Endodermal cell (in vitro differentiated cells): Measurements from ENCODE around the gene ABCC1. TPM values are rescaled to one million over a fixed set of nuclear protein-coding genes. Genes with fewer than 3 reads are reported as not detected.

Source experiments
- DNase-seq: peaks from one replicate; pipeline ENCODE4 v3.0.0-alpha.2; 2017
- H3K27ac ChIP-seq: 2 replicates; pipeline ENCODE4 v1.5.1; 2013; ENCODE audit warnings: mild to moderate bottlenecking, low read depth, low read length, moderate library complexity
- H3K27me3 ChIP-seq: 2 replicates; pipeline ENCODE4 v1.6.1; 2013; ENCODE audit warnings: mild to moderate bottlenecking, low read length, moderate library complexity; ENCODE audit not compliant: insufficient read depth, control insufficient read depth, poor library complexity, severe bottlenecking
- H3K36me3 ChIP-seq: 2 replicates; pipeline ENCODE4 v1.7.0; 2013; ENCODE audit warnings: mild to moderate bottlenecking, low read length, moderate library complexity; ENCODE audit not compliant: control insufficient read depth, insufficient read depth
- H3K4me1 ChIP-seq: one replicate; pipeline ENCODE4 v1.7.0; 2013; ENCODE audit warnings: low read length; ENCODE audit not compliant: control insufficient read depth, insufficient read depth
- H3K4me3 ChIP-seq: 2 replicates; pipeline ENCODE4 v1.5.1; 2013; ENCODE audit warnings: mild to moderate bottlenecking, low read length, moderate library complexity
- H3K9ac ChIP-seq: 2 replicates; pipeline ENCODE4 v1.6.1; 2013; ENCODE audit warnings: mild to moderate bottlenecking, low read length, moderate library complexity; ENCODE audit not compliant: poor library complexity, severe bottlenecking; ENCODE audit errors: extremely low read depth
- H3K9me3 ChIP-seq: 2 replicates; pipeline ENCODE4 v1.6.1; 2013; ENCODE audit warnings: mild to moderate bottlenecking, low read length, moderate library complexity; ENCODE audit not compliant: control insufficient read depth
- H3K27ac Mint-ChIP-seq: 2 replicates; pipeline ENCODE4 v1.8.0; 2020; ENCODE audit warnings: mixed read lengths
- H3K27me3 Mint-ChIP-seq: 2 replicates; pipeline ENCODE4 v1.8.0; 2021; ENCODE audit warnings: mild to moderate bottlenecking, mixed read lengths; ENCODE audit not compliant: insufficient read depth
- H3K36me3 Mint-ChIP-seq: 2 replicates; pipeline ENCODE4 v1.8.0; 2020; ENCODE audit warnings: low read depth, mixed read lengths
- H3K4me1 Mint-ChIP-seq: 2 replicates; pipeline ENCODE4 v1.8.0; 2020; ENCODE audit warnings: mixed read lengths
- H3K4me3 Mint-ChIP-seq: 2 replicates; pipeline ENCODE4 v1.8.0; 2020; ENCODE audit warnings: mild to moderate bottlenecking, moderate library complexity, mixed read lengths
- H3K9me3 Mint-ChIP-seq: 2 replicates; pipeline ENCODE4 v1.8.0; 2020; ENCODE audit warnings: mild to moderate bottlenecking, mixed read lengths
- WGBS, 2 experiments: methylation state at CpG; one replicate each; pipeline versions ENCODE4 v1.1.5 to v1.1.7; 2013; ENCODE audit warnings: missing lambda C conversion rate in 2 of 2, mixed read lengths in 1 of 2; ENCODE audit not compliant: insufficient coverage in 1 of 2, insufficient read length in 1 of 2; 5-methylcytosine and 5-hydroxymethylcytosine counted together
- total RNA-seq, 2 donors: library from RNA; stranded (reverse); fragmentation: NEBNext Ultra II Directional in 1 of 2; extraction: Animal tissue kit (Norgen Biotek cat#: 25700) in 1 of 2; gene quantifications; 2 replicates in 1 of 2; 3 replicates in 1 of 2; pipeline ENCODE4 v1.2.1, GENCODE V29; 2021
- TF ChIP-seq, protein P1 (sequence below): fragments of 200-600 bp; sonication (generic); conservative IDR thresholded peaks from 2 replicates; pipeline ENCODE4 v1.5.0; 2021; ENCODE audit warnings: antibody characterized with exemption, mild to moderate bottlenecking

Gene ABCC1
- total RNA-seq, 2 donors from 2014 or later = 47.1 to 51.2 TPM

DNA sequence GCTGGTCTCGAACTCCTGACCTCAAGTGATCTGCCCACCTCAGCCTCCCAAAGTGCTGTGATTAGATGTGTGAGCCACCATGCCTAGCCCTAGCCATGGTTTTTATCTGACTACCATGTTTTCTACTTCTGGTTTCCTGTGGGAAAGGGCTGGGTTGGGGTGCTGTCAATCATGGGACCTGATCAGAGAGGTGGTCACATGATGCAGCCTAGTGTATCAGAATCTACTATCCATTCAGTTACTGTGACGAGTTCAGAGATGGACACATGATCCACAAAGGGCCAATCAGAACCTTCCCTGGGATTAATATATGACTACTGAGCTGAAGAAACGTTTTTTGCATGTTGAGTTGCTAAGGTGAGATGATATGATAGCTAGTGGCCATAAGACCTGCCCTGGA lies 214.8 kb downstream of the ABCC1 start:
- Histone ChIP-seq H3K9me3 (peaks cover 9% of the 10 kb centered on the region), H3K36me3 (no peaks in the 10 kb centered on the region), H3K4me3 (no peak overlapping the region), H3K4me1 (no peaks in the 10 kb centered on the region), H3K27me3 (no peaks in the 10 kb centered on the region), H3K9ac (no peak overlapping the region), H3K27ac (no peak overlapping the region)
- TF ChIP-seq, protein P1, sequence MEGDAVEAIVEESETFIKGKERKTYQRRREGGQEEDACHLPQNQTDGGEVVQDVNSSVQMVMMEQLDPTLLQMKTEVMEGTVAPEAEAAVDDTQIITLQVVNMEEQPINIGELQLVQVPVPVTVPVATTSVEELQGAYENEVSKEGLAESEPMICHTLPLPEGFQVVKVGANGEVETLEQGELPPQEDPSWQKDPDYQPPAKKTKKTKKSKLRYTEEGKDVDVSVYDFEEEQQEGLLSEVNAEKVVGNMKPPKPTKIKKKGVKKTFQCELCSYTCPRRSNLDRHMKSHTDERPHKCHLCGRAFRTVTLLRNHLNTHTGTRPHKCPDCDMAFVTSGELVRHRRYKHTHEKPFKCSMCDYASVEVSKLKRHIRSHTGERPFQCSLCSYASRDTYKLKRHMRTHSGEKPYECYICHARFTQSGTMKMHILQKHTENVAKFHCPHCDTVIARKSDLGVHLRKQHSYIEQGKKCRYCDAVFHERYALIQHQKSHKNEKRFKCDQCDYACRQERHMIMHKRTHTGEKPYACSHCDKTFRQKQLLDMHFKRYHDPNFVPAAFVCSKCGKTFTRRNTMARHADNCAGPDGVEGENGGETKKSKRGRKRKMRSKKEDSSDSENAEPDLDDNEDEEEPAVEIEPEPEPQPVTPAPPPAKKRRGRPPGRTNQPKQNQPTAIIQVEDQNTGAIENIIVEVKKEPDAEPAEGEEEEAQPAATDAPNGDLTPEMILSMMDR = no peak
- Mint-ChIP-seq H3K27me3 (peaks cover 4% of the 10 kb centered on the region), H3K4me3 (no peak overlapping the region), H3K4me1 (no peaks in the 10 kb centered on the region), H3K27ac (no peak overlapping the region), H3K36me3 (peaks cover 5% of the 10 kb centered on the region), H3K9me3 (peaks cover 16% of the 10 kb centered on the region)
- WGBS, 2 experiments = 85 to 87% methylated on average over 3 of the region's 3 CpGs
- no peak for DNase-seq

DNA sequence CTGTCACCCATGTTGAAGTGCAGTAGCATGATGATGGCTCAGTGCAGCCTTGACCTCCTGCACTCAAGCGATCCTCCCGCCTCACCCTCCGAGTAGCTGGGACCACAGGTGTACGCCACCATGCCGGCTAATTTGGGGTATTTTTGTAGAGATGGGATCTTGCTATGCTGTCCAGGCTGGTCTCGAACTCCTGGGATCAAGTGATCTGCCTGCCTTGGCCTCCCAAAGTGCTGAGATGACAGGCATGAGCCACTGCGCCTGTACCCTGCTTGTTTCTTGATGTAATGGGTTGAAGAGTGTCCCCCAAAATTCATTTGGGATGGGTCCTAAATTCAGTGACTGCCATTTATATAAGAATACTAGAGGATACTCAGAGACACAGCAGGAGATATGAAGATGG lies 216.7 kb downstream of the ABCC1 start:
- WGBS, 2 experiments = 42 to 76% methylated on average over 2 to 7 of the region's 7 CpGs
- DNase-seq = no peak
- H3K27ac ChIP-seq = no peak overlapping the region
- Mint-ChIP-seq H3K9me3 (peaks cover 7% of the 10 kb centered on the region), H3K4me3 (no peak overlapping the region), H3K27me3 (peaks cover 2% of the 10 kb centered on the region), H3K36me3 (no peaks in the 10 kb centered on the region), H3K4me1 (no peaks in the 10 kb centered on the region), H3K27ac (no peak overlapping the region)
- H3K9ac ChIP-seq = no peak overlapping the region
- TF ChIP-seq, protein P1 = no peak
- H3K9me3 ChIP-seq = no peaks in the 10 kb centered on the region
- H3K27me3 ChIP-seq = no peaks in the 10 kb centered on the region
- no peaks in the 10 kb centered on the region for H3K4me1 ChIP-seq
- H3K36me3 ChIP-seq = no peaks in the 10 kb centered on the region
- H3K4me3 ChIP-seq = no peak overlapping the region

DNA sequence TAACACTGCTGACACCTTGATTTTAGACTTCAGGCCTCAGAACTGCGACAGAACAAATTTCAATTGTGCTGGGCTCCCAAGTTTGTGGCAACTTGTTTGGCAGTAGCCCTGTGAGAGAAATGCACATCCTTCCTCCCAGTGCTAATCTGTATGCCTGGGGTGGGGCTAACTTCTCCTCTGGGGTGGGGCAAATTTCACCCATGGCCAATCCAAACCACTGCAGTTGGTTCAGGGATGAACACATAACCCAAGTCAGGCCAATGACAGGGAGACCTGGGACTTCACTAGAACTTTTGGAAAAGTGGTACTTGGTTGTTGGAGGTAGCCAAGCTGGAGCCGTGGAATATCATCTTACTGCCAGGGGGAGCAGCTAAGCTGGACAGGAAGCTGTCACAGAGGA lies 217.5 kb downstream of the ABCC1 start:
- Mint-ChIP-seq H3K9me3 (peaks cover 4% of the 10 kb centered on the region), H3K27me3 (no peaks in the 10 kb centered on the region), H3K36me3 (no peaks in the 10 kb centered on the region), H3K27ac (no peak overlapping the region), H3K4me1 (no peaks in the 10 kb centered on the region), H3K4me3 (no peak overlapping the region)
- Histone ChIP-seq H3K4me3 (no peak overlapping the region), H3K27ac (no peak overlapping the region), H3K9ac (no peak overlapping the region), H3K9me3 (no peaks in the 10 kb centered on the region), H3K27me3 (no peaks in the 10 kb centered on the region), H3K36me3 (no peaks in the 10 kb centered on the region), H3K4me1 (no peaks in the 10 kb centered on the region)
- TF ChIP-seq, protein P1 = no peak
- no peak for DNase-seq
- 0 to 48% methylated on average over 1 to 2 of the region's 2 CpGs for WGBS, 2 experiments
